Kidney epithelial cell (primary cell): ENCODE results near the gene GRSF1. TPM values are rescaled to one million over a fixed set of nuclear protein-coding genes. Genes with fewer than 3 reads are reported as not detected.
"Not testable (repeated sequence)": the region's sequence is repeated elsewhere in the genome, so short reads cannot be mapped to it uniquely, and the experiment has no call there.

ENCODE experiments used
- DNase-seq: peaks from one replicate; pipeline ENCODE4 v3.0.0-alpha.2; 2010; ENCODE audit warnings: low read depth
- H3K27me3 ChIP-seq: 2 replicates; pipeline ENCODE4 v1.6.0; 2011; ENCODE audit warnings: low read length; ENCODE audit not compliant: control insufficient read depth, insufficient read depth
- H3K36me3 ChIP-seq: 2 replicates; pipeline ENCODE4 v1.5.1; 2011; ENCODE audit warnings: low read length; ENCODE audit not compliant: control insufficient read depth, insufficient read depth
- H3K4me3 ChIP-seq: 2 replicates; pipeline ENCODE4 v1.5.1; 2011; ENCODE audit warnings: low read depth, mild to moderate bottlenecking, control low read depth, low read length
- total RNA-seq: library from RNA; depleted of rRNA; stranded (reverse); fragments of >200 nt; gene quantifications from 2 replicates; pipeline ENCODE4 v1.2.3, GENCODE V29; 2015
- TF ChIP-seq, protein P1 (sequence below): IDR thresholded peaks from 2 replicates; pipeline ENCODE4 v1.5.1; 2011; ENCODE audit warnings: mild to moderate bottlenecking, moderate library complexity, low read length, control low read depth, inconsistent platforms; ENCODE audit not compliant: insufficient read depth, poor library complexity, severe bottlenecking

Gene GRSF1
- total RNA-seq, 1 donor from 2014 or later = 83.1 TPM

GRCh38 chr4:70783096-70783495, 56.6 kb downstream of the GRSF1 start:
- Histone ChIP-seq H3K4me3 (no peak overlapping the region), H3K36me3 (no peaks in the 10 kb centered on the region), H3K27me3 (no peaks in the 10 kb centered on the region)
- no peak for DNase-seq
- TF ChIP-seq, protein P1, sequence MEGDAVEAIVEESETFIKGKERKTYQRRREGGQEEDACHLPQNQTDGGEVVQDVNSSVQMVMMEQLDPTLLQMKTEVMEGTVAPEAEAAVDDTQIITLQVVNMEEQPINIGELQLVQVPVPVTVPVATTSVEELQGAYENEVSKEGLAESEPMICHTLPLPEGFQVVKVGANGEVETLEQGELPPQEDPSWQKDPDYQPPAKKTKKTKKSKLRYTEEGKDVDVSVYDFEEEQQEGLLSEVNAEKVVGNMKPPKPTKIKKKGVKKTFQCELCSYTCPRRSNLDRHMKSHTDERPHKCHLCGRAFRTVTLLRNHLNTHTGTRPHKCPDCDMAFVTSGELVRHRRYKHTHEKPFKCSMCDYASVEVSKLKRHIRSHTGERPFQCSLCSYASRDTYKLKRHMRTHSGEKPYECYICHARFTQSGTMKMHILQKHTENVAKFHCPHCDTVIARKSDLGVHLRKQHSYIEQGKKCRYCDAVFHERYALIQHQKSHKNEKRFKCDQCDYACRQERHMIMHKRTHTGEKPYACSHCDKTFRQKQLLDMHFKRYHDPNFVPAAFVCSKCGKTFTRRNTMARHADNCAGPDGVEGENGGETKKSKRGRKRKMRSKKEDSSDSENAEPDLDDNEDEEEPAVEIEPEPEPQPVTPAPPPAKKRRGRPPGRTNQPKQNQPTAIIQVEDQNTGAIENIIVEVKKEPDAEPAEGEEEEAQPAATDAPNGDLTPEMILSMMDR = no peak

GRCh38 chr4:70778888-70779422, 60.7 kb downstream of the GRSF1 start:
- DNase-seq = no peak
- H3K27me3 ChIP-seq = no peaks in the 10 kb centered on the region
- no peak overlapping the region for H3K4me3 ChIP-seq
- H3K36me3 ChIP-seq = no peaks in the 10 kb centered on the region
- TF ChIP-seq, protein P1 = no peak

DNA sequence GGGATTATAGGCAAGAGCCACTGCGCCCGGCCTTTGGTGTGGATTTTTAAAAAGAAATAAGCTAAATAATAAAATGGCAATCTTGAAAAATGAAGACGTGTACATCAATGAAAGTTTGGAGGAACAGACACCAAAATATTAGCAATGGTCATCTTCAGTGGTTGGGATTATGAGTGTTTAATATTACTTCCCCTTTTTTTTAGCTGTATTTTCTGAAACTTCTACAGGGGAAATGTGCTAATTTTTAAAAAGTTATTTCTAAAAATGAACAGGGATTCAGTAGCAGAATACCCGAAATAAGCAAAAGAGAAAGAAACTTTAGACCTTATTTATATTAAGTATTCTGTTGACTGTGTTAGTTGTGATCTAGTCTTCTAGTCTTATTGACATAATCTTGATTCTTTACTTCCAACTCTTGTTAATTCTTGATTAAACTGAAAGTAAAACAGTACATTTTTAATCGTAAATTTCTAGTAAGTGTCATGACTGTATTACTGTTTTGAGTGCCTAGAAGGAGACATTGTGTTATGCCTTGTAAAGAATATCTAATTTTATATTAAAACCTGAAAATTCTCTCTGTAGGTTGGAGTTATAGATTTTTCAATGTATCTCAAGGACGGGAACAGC, 66.6 kb downstream of the GRSF1 start:
- Histone ChIP-seq H3K27me3 (no peaks in the 10 kb centered on the region), H3K36me3 (no peaks in the 10 kb centered on the region), H3K4me3 (no peak overlapping the region)
- DNase-seq = no peak
- TF ChIP-seq, protein P1 = no peak

DNA sequence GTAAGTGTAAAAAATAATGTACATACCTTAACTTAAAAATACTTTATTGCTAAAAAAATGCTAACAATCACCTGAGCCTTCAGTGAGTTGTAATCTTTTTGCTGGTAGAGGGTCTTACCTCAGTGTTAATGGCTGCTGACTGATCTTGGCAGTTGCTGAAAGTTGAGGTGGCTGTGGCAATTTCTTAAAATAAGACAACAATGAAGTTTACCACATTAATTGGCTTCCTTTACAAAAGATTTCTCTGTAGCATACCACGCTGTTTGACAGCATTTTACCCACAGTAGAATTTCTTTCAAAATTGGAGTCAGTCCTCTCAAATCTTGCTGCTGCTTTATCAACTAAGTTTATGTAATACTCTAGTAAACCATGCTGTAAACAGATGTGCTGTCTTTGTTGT, 70.3 kb downstream of the GRSF1 start:
- not testable (repeated sequence) for DNase-seq, H3K36me3 ChIP-seq, H3K27me3 ChIP-seq, H3K4me3 ChIP-seq

- DNase-seq = no peak
- TF ChIP-seq, protein P1 = no peak
- no peaks in the 10 kb centered on the region for H3K27me3 ChIP-seq
- no peak overlapping the region for H3K4me3 ChIP-seq
- H3K36me3 ChIP-seq = no peaks in the 10 kb centered on the region
Measured at GRCh38 chr4:70768301-70768948, 71.3 kb downstream of the GRSF1 start.

Other genes with a start within 250 kb of the GRSF1 start
- gene AMBN, start 247.6 kb downstream of the GRSF1 start, total RNA-seq = not detected in 2 replicates
- under 0.01 and 0.21 TPM in 2 replicates for gene ENAM, start 211.1 kb downstream of the GRSF1 start, total RNA-seq
- not detected in 2 replicates for gene JCHAIN, start 173.4 kb downstream of the GRSF1 start, total RNA-seq
- 24.5 and 25.3 TPM in 2 replicates for gene UTP3, start 151.4 kb downstream of the GRSF1 start, total RNA-seq
- gene RUFY3, start 117.9 kb downstream of the GRSF1 start, total RNA-seq = 31.1 and 35.6 TPM in 2 replicates
- gene MOB1B, start 62.5 kb upstream of the GRSF1 start, total RNA-seq = 19.4 and 20.3 TPM in 2 replicates
- gene DCK, start 153.8 kb upstream of the GRSF1 start, total RNA-seq = 16.1 and 20.3 TPM in 2 replicates